NCI-H187 (cell line): ENCODE results near the gene DOP1A.

Source experiments
- DNase-seq, 2 experiments: peaks; one replicate each; lab custom pipeline; 2025; lab: John Stamatoyannopoulos, UW

DOP1A gene

DNA sequence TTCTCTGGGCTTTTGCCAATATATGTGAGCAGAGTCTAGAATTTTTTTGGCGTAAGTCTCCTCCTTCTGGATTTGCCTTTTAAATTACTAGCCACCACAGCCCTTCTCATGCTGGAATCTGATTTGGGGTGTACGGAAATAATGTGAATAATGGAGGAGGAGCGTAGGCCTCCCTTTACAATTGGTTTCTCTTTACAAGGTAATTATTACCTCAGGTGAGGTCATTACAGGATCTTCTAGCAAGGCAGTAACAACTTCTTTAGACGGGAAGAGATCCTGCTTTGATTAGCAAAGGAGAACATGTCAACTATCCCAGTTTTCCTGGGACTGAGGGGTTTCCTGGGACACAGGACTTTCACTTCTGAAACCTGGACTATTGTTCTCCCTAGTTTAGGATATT is 134.6 kb downstream of the DOP1A start:
- DNase-seq: no peak

DNA sequence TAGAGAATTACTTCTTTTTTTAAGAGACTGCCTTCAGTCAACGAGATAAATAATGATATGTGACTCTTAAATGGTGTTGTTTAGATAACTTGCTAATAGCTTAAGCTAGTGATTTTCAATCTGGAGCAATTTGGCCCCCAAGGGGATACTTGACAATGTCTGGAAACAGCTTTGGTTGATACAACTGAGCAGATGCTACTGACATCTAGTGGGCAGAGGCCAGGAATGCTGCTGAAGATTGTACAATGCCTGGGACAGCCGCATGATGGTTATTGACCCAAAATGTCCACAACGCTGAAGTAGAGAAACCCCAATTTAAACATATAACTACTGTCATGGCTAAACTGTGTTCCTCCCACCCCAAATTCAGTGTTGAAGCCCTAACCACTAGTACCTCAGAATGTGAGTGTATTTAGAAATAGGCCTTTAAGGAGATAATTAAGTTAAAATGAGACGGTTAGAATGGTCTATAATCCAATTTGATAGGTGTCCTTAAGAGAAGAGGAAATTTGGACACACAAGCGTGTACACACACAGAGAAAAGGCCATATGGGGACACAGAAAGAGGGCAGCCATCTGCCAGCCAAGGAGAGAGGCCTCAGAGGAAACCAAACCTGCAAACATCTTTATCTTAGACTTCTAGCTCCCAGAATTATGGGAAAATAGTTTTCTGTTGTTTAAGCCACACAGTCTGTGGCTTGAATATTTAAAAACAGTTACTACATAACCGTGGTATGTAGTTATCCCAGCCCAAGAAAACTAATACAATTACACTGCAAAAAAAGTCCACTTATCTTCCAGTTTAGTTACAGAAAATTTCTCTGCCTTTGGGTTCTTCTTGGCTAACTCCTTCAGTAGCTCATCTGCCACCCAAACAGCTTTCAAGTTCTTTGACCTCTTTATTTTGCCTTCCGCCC is 147.9 kb downstream of the DOP1A start:
- peak; percentile 26 to 41 for DNase-seq

DNA sequence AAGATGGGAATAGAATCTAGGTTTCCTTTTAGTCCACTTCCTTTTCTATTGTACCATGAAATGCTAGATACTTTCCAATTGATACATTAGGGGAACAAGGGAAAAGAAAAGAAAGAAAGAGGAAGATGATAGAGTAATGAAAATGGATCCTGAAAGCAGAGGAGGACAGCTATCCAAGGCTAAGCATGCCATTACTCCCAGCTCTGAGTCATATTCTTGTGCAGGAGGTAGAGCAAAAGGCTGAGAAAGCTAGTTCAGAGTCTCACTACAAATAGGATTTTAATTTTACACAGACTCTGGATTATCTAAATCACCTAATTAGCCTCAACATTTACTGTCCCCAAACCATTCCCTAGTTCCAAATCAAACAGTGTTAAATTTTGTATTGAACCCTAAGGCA is 149.3 kb downstream of the DOP1A start:
- no peak for DNase-seq
